ENCODE results near the gene EPOP. TPM values are rescaled to one million over a fixed set of nuclear protein-coding genes. Genes with fewer than 3 reads are reported as not detected.

EPOP gene
- total and polyA plus RNA-seq, 4 donors, result 0.32 to 1.9 (median 1.1) TPM

- no peak for TF ChIP-seq HNF4A (conservative IDR thresholded peaks at IDR 0.05)
Observed at GRCh38 chr17:38663964-38664644, 10.7 kb downstream of the EPOP start (continued).

- no peak overlapping the region for H3K4me3 ChIP-seq (ENCODE audit: low read depth in 1 of 3, low read length in 3 of 3)
- H3K36me3 ChIP-seq (ENCODE audit: control insufficient read depth in 4 of 4, insufficient read depth in 3 of 4, low read depth in 1 of 4, low read length in 3 of 4), result no peaks in the 10 kb centered on the region
- no peaks in the 10 kb centered on the region for H3K4me1 ChIP-seq (ENCODE audit: control insufficient read depth in 4 of 4, insufficient read depth in 4 of 4, low read length in 3 of 4)
- H3K9ac ChIP-seq (ENCODE audit: low read depth in 1 of 2, low read length in 2 of 2), result no peak overlapping the region
- TF ChIP-seq CTCF (IDR thresholded peaks at IDR 0.05; ENCODE audit: low read depth, low read length, missing input control) (peak; percentile 86), JUND (IDR thresholded peaks at IDR 0.05) (no peak), MAX (IDR thresholded peaks at IDR 0.05) (no peak), HNF4A (conservative IDR thresholded peaks at IDR 0.05) (peak; percentile 16 to 17), GABPA (IDR thresholded peaks at IDR 0.05 in 1 of 2, conservative IDR thresholded peaks at IDR 0.05 in 1 of 2) (no peak), HNF4G (IDR thresholded peaks at IDR 0.05) (no peak), RAD21 (IDR thresholded peaks at IDR 0.05) (peak; percentile 87 to 92), TAF1 (conservative IDR thresholded peaks at IDR 0.05) (no peak), RXRA (IDR thresholded peaks at IDR 0.05) (peak; percentile 20 to 27)
- no peaks in the 10 kb centered on the region for H3K9me3 ChIP-seq (ENCODE audit: control insufficient read depth in 4 of 4, low read length in 3 of 4)
- DNase-seq (ENCODE audit: low spot score), result peak; percentile 50
- 21% methylated on average over 9 of the region's 9 CpGs for WGBS
- H3K27ac ChIP-seq (ENCODE audit: low read depth in 1 of 2, low read length in 2 of 2), result no peak overlapping the region
- H3K27me3 ChIP-seq (ENCODE audit: control insufficient read depth in 4 of 4, insufficient read depth in 4 of 4, low read length in 3 of 4), result no peaks in the 10 kb centered on the region
Observed at GRCh38 chr17:38663125-38663751, 11.5 kb downstream of the EPOP start.

- no peak overlapping the region for H3K4me3 ChIP-seq (ENCODE audit: low read depth in 1 of 3, low read length in 3 of 3)
- no peak for TF ChIP-seq FOXA2 (IDR thresholded peaks at IDR 0.05)
- no peak for TF ChIP-seq YY1 (IDR thresholded peaks at IDR 0.05)
- no peak for TF ChIP-seq TAF1 (conservative IDR thresholded peaks at IDR 0.05)
- no peak for TF ChIP-seq EGR1 (IDR thresholded peaks at IDR 0.05; ENCODE audit: low read depth in 2 of 2)
- no peak for TF ChIP-seq ATF3 (IDR thresholded peaks at IDR 0.05)
- TF ChIP-seq MAX (IDR thresholded peaks at IDR 0.05), result no peak
- no peak for TF ChIP-seq GABPA (IDR thresholded peaks at IDR 0.05 in 1 of 2, conservative IDR thresholded peaks at IDR 0.05 in 1 of 2)
- TF ChIP-seq RAD21 (IDR thresholded peaks at IDR 0.05), result no peak
- TF ChIP-seq ZBTB33 (IDR thresholded peaks at IDR 0.05), result no peak
- no peak for TF ChIP-seq FOXA1 (IDR thresholded peaks at IDR 0.05)
- no peak for TF ChIP-seq CTCF (IDR thresholded peaks at IDR 0.05; ENCODE audit: low read depth, low read length, missing input control)
Observed at GRCh38 chr17:38660097-38661025, 14.4 kb downstream of the EPOP start.

More at GRCh38 chr17:38660097-38661025, 14.4 kb downstream of the EPOP start:
- DNase-seq (ENCODE audit: low spot score), result no peak
- Histone ChIP-seq H3K9ac (ENCODE audit: low read depth in 1 of 2, low read length in 2 of 2) (no peak overlapping the region), H3K36me3 (ENCODE audit: control insufficient read depth in 4 of 4, insufficient read depth in 3 of 4, low read depth in 1 of 4, low read length in 3 of 4) (no peaks in the 10 kb centered on the region), H3K27me3 (ENCODE audit: control insufficient read depth in 4 of 4, insufficient read depth in 4 of 4, low read length in 3 of 4) (no peaks in the 10 kb centered on the region), H3K4me1 (ENCODE audit: control insufficient read depth in 4 of 4, insufficient read depth in 4 of 4, low read length in 3 of 4) (no peaks in the 10 kb centered on the region), H3K9me3 (ENCODE audit: control insufficient read depth in 4 of 4, low read length in 3 of 4) (no peaks in the 10 kb centered on the region), H3K27ac (ENCODE audit: low read depth in 1 of 2, low read length in 2 of 2) (no peak overlapping the region)
- 83% methylated on average over 16 of the region's 16 CpGs for WGBS
